ENCODE results near the gene GASK1A. TPM values are rescaled to one million over a fixed set of nuclear protein-coding genes. Genes with fewer than 3 reads are reported as not detected.

The GASK1A gene
- total and polyA plus RNA-seq, 2 of the 4 experiments (the other 2 are of a cell fraction): 0.18 to 0.19 TPM

DNA sequence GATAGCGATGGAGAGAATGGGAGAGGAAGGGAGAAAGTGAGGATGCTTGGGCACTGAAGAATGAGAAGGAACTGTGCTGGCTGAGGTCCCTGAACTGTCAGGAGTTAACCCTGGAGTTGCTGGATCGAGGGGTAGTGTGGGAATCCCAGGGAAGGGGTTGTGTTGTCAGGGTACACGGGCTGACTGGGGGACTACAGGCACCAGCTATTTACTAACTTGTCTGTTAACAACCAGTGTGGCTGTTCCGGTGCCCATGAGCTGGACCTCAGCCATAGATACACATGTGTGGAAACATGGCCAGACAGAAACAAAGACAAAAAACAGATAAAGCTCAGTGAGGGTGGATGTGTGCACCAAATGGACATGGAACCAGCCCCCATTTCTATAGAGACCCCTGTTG lies 55.1 kb downstream of the GASK1A start:
- ChIA-PET POLR2A (ENCODE audit: unreplicated experiment) (no interaction called here), CTCF (interaction anchor here (1.4 kb wide), 1 partner anchor 73 kb away, joined by 3 read pairs; no protein-coding TSS in a partner anchor)
- Histone ChIP-seq H2AK9ac (replicated peaks; ENCODE audit: low read depth, low read length, poor library complexity) (no peak overlapping the region), H3K9me1 (ENCODE audit: insufficient read depth, low read length) (no peaks in the 10 kb centered on the region), H3K9me3 (ENCODE audit: control insufficient read depth, insufficient read depth, low read length) (no peaks in the 10 kb centered on the region), H2BK5ac (ENCODE audit: low read depth, low read length, poor library complexity, severe bottlenecking) (no peak overlapping the region), H4K91ac (ENCODE audit: insufficient read depth, low read depth, low read length) (no peak overlapping the region), H3K23ac (ENCODE audit: low read depth, low read length) (no peak overlapping the region), H2BK20ac (ENCODE audit: low read depth, low read length) (no peak overlapping the region), H3K18ac (ENCODE audit: low read depth, low read length) (no peak overlapping the region), H2BK15ac (ENCODE audit: low read depth, low read length) (no peak overlapping the region), H3K4ac (ENCODE audit: low read depth, low read length) (no peak overlapping the region), H3K14ac (replicated peaks; ENCODE audit: low read depth, low read length) (no peak overlapping the region), H2AFZ (replicated peaks; ENCODE audit: low read length, poor library complexity) (no peak overlapping the region), H4K20me1 (ENCODE audit: insufficient read depth, low read length) (no peaks in the 10 kb centered on the region), H2AK5ac (ENCODE audit: low read depth, low read length) (no peak overlapping the region), H3K4me2 (ENCODE audit: low read depth, low read length) (no peak overlapping the region), H3K9ac (ENCODE audit: low read depth, low read length) (no peak overlapping the region), H3K27me3 (ENCODE audit: control insufficient read depth, insufficient read depth, low read length) (peaks cover 6% of the 10 kb centered on the region), H2BK120ac (ENCODE audit: low read depth, low read length) (no peak overlapping the region), H3K4me1 (ENCODE audit: control insufficient read depth, insufficient read depth, low read length) (no peaks in the 10 kb centered on the region), H3K27ac (ENCODE audit: insufficient read depth, low read length) (no peak overlapping the region), H4K8ac (ENCODE audit: low read depth in 2 of 2, low read length in 2 of 2) (no peak overlapping the region), H3K36me3 (ENCODE audit: control insufficient read depth, insufficient read depth, low read length) (no peaks in the 10 kb centered on the region), H3K4me3 (ENCODE audit: insufficient read depth, low read depth, low read length) (no peak overlapping the region), H4K5ac (ENCODE audit: low read depth, low read length) (no peak overlapping the region), H3K56ac (ENCODE audit: extremely low read depth, insufficient read depth, low read length) (no peak overlapping the region), H3K79me1 (ENCODE audit: low read depth in 1 of 2, low read length in 2 of 2) (no peaks in the 10 kb centered on the region)
- dilution Hi-C loops (cut with HindIII; ENCODE audit: low sequenced_read_pairs, unreplicated experiment) (no loop called here), in situ Hi-C loops (cut with MboI; ENCODE audit: low sequenced_read_pairs) (no loop called here), intact Hi-C loops (cut with micrococcal nuclease) (no loop called here)
- TF ChIP-seq RAD21 (IDR thresholded peaks at IDR 0.05; ENCODE audit: low read length) (no peak), MAZ (IDR thresholded peaks at IDR 0.05; ENCODE audit: borderline replicate concordance, low read depth, low read length) (no peak), RFX5 (IDR thresholded peaks at IDR 0.05; ENCODE audit: low read depth, low read length) (no peak), POLR2A (IDR thresholded peaks at IDR 0.05; ENCODE audit: low read depth, low read length) (no peak)
- DNase-seq (no peak), ATAC-seq (ENCODE audit: low read depth) (no peak)
- WGBS, 2 experiments (ENCODE audit: extremely low coverage in 2 of 2, insufficient read length in 1 of 2): 0% methylated on average over 1 of the region's 4 CpGs; no CpG with 5 or more reads in 1 of the 2 experiments
- no TSS peak for BruUV-seq (replicated peaks)

Data from IMR-90 (cell line).